NCI-H1436 treated with DMSO at 0.1 percent for 48 hours (cell line): ENCODE measurements around the gene ZNF664.
A peak's percentile ranks its signal among the peaks of the same experiment; 100 is the strongest.
"Not testable (repeated sequence)": the region's sequence is repeated elsewhere in the genome, so short reads cannot be mapped to it uniquely, and the experiment has no call there.

Experiments
- DNase-seq: peaks from one replicate; lab custom pipeline; 2025; lab: John Stamatoyannopoulos, UW

Gene ZNF664

GRCh38 chr12:123941624-123942237, 31.3 kb upstream of the ZNF664 start:
- DNase-seq = no peak

- DNase-seq = no peak
Observed at GRCh38 chr12:123942238-123942653, 30.8 kb upstream of the ZNF664 start.

GRCh38 chr12:123942911-123943648, 29.9 kb upstream of the ZNF664 start:
- no peak for DNase-seq

- no peak for DNase-seq
Observed at GRCh38 chr12:123943816-123944215, 29.2 kb upstream of the ZNF664 start.

DNA sequence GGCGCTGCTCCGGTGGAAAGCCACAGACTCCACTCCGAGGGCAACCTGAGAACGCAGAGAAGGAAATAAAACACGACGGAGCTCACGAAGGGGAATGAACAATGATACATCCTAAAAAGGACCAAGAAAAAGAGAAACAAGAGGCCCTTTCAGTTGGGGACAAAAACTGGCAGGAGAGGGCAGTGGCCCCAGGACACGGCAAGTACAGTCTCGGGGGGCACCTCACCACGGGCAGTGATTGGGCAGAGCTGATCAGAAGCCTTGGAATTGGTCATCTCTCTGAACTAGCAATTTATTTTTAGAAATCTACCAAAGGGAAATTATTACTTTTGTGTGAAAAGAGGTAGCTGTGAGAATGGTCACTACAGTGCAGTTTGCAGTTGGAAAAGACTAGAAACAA, 28.3 kb upstream of the ZNF664 start:
- no peak for DNase-seq

- no peak for DNase-seq
Observed at GRCh38 chr12:123945287-123946151, 27.5 kb upstream of the ZNF664 start.

DNA sequence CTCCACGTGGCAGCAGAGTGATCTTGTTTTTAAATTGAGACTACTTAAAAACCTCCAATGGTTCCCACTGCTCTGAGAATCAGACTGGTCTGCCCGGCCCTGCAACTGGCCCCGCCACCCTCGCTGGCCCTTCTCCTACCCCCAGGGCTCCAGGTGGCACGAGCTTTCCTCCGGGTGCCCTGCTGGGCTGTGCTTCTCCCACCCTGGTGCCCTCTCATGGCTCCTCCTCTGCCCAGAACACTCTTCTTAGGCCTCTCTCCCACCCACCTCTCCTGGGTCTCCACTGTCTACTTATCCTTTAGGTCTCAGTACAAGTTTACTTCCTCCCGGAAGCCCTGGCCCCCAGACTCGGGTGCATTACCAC, 26.9 kb upstream of the ZNF664 start:
- DNase-seq = no peak

DNA sequence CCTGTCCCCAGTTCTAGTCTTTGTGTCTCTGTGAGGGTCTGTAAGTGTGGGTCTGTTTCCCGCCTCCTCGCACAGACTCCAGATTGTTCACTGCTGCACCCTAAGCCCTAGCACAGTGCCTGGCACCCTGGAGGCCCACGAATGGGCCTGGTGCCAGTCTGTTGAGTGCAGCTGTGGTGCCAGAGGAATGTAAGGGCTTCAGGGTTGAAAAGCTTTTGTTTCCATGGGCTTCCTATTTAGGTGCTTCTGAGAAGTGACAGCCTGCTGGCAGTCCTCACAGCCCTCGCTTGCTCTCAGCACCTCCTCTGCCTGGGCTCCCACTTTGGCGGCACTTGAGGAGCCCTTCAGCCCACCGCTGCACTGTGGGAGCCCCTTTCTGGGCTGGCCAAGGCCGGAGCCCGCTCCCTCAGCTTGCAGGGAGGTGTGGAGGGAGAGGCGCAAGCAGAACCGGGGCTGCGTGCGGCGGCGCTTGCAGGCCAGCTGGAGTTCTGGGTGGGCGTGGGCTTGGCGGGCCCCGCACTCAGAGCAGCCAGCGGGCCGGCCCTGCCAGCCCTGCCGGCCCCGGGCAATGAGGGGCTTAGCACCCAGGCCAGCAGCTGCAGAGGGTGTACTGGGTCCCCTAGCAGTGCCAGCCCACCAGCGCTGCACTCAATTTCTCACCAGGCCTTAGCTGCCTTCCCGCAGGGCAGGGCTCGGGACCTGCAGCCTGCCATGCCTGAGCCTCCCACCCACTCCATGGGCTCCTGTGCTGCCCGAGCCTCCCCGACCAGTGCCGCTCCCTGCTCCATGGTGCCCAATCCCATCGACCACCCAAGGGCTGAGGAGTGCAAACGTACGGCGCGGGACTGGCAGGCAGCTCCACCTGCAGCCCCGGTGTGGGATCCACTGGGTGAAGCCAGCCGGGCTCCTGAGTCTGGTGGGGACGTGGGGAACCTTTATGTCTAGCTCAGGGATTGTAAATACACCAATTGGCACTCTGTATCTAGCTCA, 26.2 kb upstream of the ZNF664 start:
- DNase-seq = not testable (repeated sequence)

DNA sequence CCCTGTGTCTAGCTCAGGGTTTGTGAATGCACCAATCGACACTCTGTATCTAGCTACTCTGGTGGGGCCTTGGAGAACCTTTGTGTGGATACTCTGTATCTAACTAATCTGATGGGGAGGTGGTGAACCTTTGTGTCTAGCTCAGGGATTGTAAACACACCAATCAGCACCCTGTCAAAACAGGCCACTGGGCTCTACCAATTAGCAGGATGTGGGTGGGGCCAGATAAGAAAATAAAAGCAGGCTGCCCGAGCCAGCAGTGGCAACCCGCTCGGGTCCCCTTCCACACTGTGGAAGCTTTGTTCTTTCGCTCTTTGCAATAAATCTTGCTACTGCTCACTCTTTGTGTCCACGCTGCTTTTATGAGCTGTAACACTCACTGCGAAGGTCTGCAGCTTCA, 25.5 kb upstream of the ZNF664 start:
- not testable (repeated sequence) for DNase-seq

GRCh38 chr12:123948401-123948795, 24.6 kb upstream of the ZNF664 start:
- no peak for DNase-seq

- DNase-seq = no peak
Observed at GRCh38 chr12:123948796-123949769, 23.9 kb upstream of the ZNF664 start.

DNA sequence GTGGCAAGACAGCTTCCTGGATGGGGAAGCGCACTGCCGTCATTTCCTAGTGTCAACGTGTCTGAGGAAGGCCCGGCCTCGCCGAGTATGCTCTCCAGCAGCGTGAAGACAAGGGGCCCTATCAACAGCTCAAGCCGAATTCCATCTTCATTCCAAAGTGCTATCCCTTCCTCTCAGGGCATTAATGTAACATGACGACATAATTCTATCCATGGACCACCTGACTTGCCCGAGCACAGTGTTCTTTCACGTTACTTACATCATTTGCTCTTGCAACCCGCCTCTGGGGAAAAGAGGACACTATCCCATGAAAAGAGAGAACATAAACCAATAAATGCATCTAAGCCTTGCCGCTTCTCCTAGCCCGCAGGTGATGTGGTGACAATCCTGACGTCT, 23.2 kb upstream of the ZNF664 start:
- DNase-seq = no peak

GRCh38 chr12:123950476-123951349, 22.3 kb upstream of the ZNF664 start:
- DNase-seq = no peak

- DNase-seq = peak; percentile 26
Observed at GRCh38 chr12:123951467-123951866, 21.5 kb upstream of the ZNF664 start.

- no peak for DNase-seq
Observed at GRCh38 chr12:123952037-123952436, 21.0 kb upstream of the ZNF664 start.

GRCh38 chr12:123954647-123955350, 18.2 kb upstream of the ZNF664 start:
- no peak for DNase-seq

DNA sequence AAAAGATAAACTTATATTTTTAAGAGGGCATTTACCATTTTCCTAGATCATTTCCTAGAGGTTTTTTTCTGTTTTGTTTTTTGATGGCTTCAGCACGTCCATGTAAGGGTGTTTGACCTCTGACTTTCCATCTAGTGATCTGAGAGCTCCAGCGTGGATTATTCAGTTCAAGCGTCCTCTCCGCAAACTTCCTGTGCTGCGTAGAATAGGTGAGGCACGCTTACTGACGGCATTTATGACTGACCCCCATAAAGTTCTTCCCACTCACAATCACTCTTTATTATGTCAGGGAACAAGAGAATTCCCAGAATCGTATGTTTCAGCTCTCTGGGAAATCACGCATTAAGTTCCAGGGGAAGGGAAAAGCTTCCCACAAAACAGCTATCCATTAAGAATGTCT, 16.8 kb upstream of the ZNF664 start:
- DNase-seq = no peak

DNA sequence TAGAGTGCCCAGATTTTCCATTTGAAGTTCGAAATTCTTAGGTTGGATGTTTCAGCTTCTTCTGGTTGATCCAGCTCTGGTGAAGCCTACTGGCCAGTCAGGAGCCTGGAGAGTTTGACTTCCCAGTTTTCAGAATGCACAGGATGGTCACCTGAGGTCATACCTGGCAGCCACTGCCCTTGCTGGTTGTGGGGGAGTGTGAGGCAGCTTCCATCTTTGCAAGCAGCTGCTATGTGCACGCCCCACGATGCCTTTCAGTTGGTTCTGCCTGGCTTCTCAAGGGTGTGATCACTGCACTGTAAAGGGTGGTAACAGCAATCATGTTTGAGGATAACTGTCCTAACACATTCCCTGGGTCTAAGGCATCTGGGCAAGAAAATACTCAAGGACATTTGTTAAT, 15.8 kb upstream of the ZNF664 start:
- no peak for DNase-seq

DNA sequence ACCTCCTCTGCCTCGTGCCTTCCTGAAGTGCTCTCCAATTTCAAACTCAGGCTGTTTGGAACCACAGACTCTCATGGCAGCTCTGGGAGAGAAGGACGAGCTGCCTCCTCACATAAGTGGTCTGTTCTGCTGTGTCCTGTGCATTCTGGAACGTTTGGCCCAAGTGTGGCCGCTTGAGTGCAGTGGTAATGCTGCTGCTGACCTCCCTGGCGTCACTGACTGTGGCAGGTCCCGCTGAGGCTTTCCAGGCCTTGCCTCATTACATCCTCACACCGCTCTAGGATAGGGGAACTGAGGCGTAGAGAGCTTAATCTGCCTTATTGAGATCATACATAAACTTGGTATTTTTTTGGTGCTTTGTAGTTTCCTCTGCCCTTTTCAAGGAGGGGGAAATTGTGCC, 14.6 kb upstream of the ZNF664 start:
- DNase-seq = no peak
